Fibroblast of the conjunctiva (primary cell): ENCODE measurements around the gene MEGF9.
A peak's percentile ranks its signal among the peaks of the same experiment; 100 is the strongest.
"Not testable (repeated sequence)": the region's sequence is repeated elsewhere in the genome, so short reads cannot be mapped to it uniquely, and the experiment has no call there.

ENCODE experiments used
- DNase-seq: peaks from one replicate; pipeline ENCODE4 v3.0.0-alpha.2; 2010; ENCODE audit warnings: low read depth

Gene MEGF9

GRCh38 chr9:120571443-120572257, 142.6 kb downstream of the MEGF9 start:
- DNase-seq: peak; percentile 56

- no peak for DNase-seq
Observed at GRCh38 chr9:120570296-120570695, 144.0 kb downstream of the MEGF9 start.

GRCh38 chr9:120569556-120569955, 144.7 kb downstream of the MEGF9 start:
- no peak for DNase-seq

- no peak for DNase-seq
Observed at GRCh38 chr9:120568816-120569215, 145.5 kb downstream of the MEGF9 start.

- DNase-seq: no peak
Observed at GRCh38 chr9:120567874-120568273, 146.4 kb downstream of the MEGF9 start.

- DNase-seq: no peak
Observed at GRCh38 chr9:120567081-120567480, 147.2 kb downstream of the MEGF9 start.

GRCh38 chr9:120564589-120564988, 149.7 kb downstream of the MEGF9 start:
- DNase-seq: no peak

- no peak for DNase-seq
Observed at GRCh38 chr9:120562861-120563443, 151.3 kb downstream of the MEGF9 start.

- DNase-seq: no peak
Observed at GRCh38 chr9:120561709-120562108, 152.6 kb downstream of the MEGF9 start.

- DNase-seq: no peak
Observed at GRCh38 chr9:120559546-120559945, 154.7 kb downstream of the MEGF9 start.

GRCh38 chr9:120558454-120558853, 155.8 kb downstream of the MEGF9 start:
- DNase-seq: no peak

GRCh38 chr9:120557205-120557604, 157.1 kb downstream of the MEGF9 start:
- DNase-seq: no peak

GRCh38 chr9:120556775-120557174, 157.5 kb downstream of the MEGF9 start:
- DNase-seq: no peak

GRCh38 chr9:120555839-120556238, 158.4 kb downstream of the MEGF9 start:
- no peak for DNase-seq

GRCh38 chr9:120552210-120552704, 162.0 kb downstream of the MEGF9 start:
- DNase-seq: not testable (repeated sequence)
